CD14-positive monocyte (primary cell): ENCODE measurements around the gene FAM53A. TPM values are rescaled to one million over a fixed set of nuclear protein-coding genes. Genes with fewer than 3 reads are reported as not detected.
A peak's percentile ranks its signal among the peaks of the same experiment; 100 is the strongest.

Experiments
- DNase-seq, 3 donors: peaks; one replicate each; pipeline ENCODE4 v3.0.0-alpha.2; 2011 to 2022
- H2AFZ ChIP-seq: 2 replicates; pipeline ENCODE4 v1.6.0; 2012; ENCODE audit warnings: mild to moderate bottlenecking, low read depth, low read length, inconsistent platforms; ENCODE audit not compliant: insufficient read depth, poor library complexity, severe bottlenecking
- H3K27ac ChIP-seq, 2 donors: 1 replicate in 1 of 2; 2 replicates in 1 of 2; pipeline ENCODE4 v1.5.1; 2012 to 2013; ENCODE audit warnings: low read length in 2 of 2, control low read depth in 1 of 2, inconsistent platforms in 1 of 2, low read depth in 1 of 2, mild to moderate bottlenecking in 1 of 2
- H3K27me3 ChIP-seq, 2 donors: one replicate each; pipeline versions ENCODE4 v1.6.0 to v1.6.1; 2011 to 2013; ENCODE audit warnings: low read length in 2 of 2; ENCODE audit not compliant: control insufficient read depth in 2 of 2, insufficient read depth in 2 of 2
- H3K36me3 ChIP-seq, 2 donors: replicated peaks in 1 of 2; 1 replicate in 1 of 2; 2 replicates in 1 of 2; pipeline versions ENCODE4 v1.5.1 to v1.6.1; 2012 to 2013; ENCODE audit warnings: low read length in 2 of 2, control low read depth in 1 of 2, inconsistent platforms in 1 of 2, mild to moderate bottlenecking in 1 of 2; ENCODE audit not compliant: insufficient read depth in 2 of 2, control insufficient read depth in 1 of 2
- H3K4me1 ChIP-seq, 2 donors: 1 replicate in 1 of 2; 2 replicates in 1 of 2; pipeline versions ENCODE4 v1.5.1 to v1.6.1; 2012 to 2013; ENCODE audit warnings: low read length in 2 of 2, control low read depth in 1 of 2, inconsistent platforms in 1 of 2, mild to moderate bottlenecking in 1 of 2, moderate library complexity in 1 of 2; ENCODE audit not compliant: insufficient read depth in 2 of 2, control insufficient read depth in 1 of 2
- H3K4me2 ChIP-seq: replicated peaks from 2 replicates; pipeline ENCODE3; 2012; ENCODE audit warnings: low read length, moderate library complexity, mild to moderate bottlenecking; ENCODE audit not compliant: poor library complexity, severe bottlenecking; ENCODE audit errors: extremely low read depth
- H3K4me3 ChIP-seq, 3 experiments: fragments of 200-600 bp in 1 of 3; sonication (generic) in 1 of 3; replicated peaks in 1 of 3; 1 replicate in 2 of 3; 2 replicates in 1 of 3; pipeline ENCODE4 v1.5.1; 2011 to 2013; ENCODE audit warnings: low read length in 3 of 3, mild to moderate bottlenecking in 3 of 3, control low read depth in 2 of 3, low read depth in 2 of 3, inconsistent platforms in 1 of 3, moderate library complexity in 1 of 3
- H3K79me2 ChIP-seq: 2 replicates; pipeline ENCODE4 v1.6.0; 2012; ENCODE audit warnings: mild to moderate bottlenecking, control low read depth, inconsistent platforms, low read length, moderate library complexity; ENCODE audit not compliant: insufficient read depth
- H3K9ac ChIP-seq: 2 replicates; pipeline ENCODE4 v1.6.0; 2017; ENCODE audit warnings: low read length, mild to moderate bottlenecking; ENCODE audit not compliant: insufficient read depth, poor library complexity, severe bottlenecking
- H3K9me3 ChIP-seq, 2 donors: replicated peaks in 1 of 2; 1 replicate in 1 of 2; 2 replicates in 1 of 2; pipeline versions ENCODE4 v1.5.1 to v1.6.1; 2012 to 2013; ENCODE audit warnings: low read length in 2 of 2, control low read depth in 1 of 2; ENCODE audit not compliant: control insufficient read depth in 1 of 2, insufficient read depth in 1 of 2
- H4K20me1 ChIP-seq: 2 replicates; pipeline ENCODE4 v1.6.0; 2012; ENCODE audit warnings: mild to moderate bottlenecking, low read length, control low read depth, moderate library complexity; ENCODE audit not compliant: insufficient read depth
- H3K27ac Mint-ChIP-seq, 7 donors: one replicate each; pipeline ENCODE4 v1.8.0; 2020; ENCODE audit warnings: mild to moderate bottlenecking in 7 of 7, mixed read lengths in 7 of 7, moderate library complexity in 6 of 7, inconsistent platforms in 2 of 7
- H3K27me3 Mint-ChIP-seq, 3 donors: one replicate each; pipeline ENCODE4 v1.8.0; 2021 to 2022; ENCODE audit warnings: low read depth in 3 of 3, mild to moderate bottlenecking in 3 of 3, mixed read lengths in 3 of 3, moderate library complexity in 3 of 3, inconsistent platforms in 1 of 3
- H3K36me3 Mint-ChIP-seq, 2 donors: one replicate each; pipeline ENCODE4 v1.8.0; 2020; ENCODE audit warnings: mixed read lengths in 2 of 2, inconsistent platforms in 1 of 2, mild to moderate bottlenecking in 1 of 2
- H3K4me1 Mint-ChIP-seq: one replicate; pipeline ENCODE4 v1.8.0; 2020; ENCODE audit warnings: mild to moderate bottlenecking, mixed read lengths
- H3K4me3 Mint-ChIP-seq, 2 donors: one replicate each; pipeline ENCODE4 v1.8.0; 2020; ENCODE audit warnings: mild to moderate bottlenecking in 2 of 2, mixed read lengths in 2 of 2, moderate library complexity in 1 of 2
- H3K9me3 Mint-ChIP-seq, 7 donors: one replicate each; pipeline ENCODE4 v1.8.0; 2020 to 2022; ENCODE audit warnings: mixed read lengths in 7 of 7, mild to moderate bottlenecking in 6 of 7, moderate library complexity in 6 of 7, inconsistent platforms in 2 of 7
- WGBS: methylation state at CpG from one replicate; pipeline ENCODE4 v1.1.5; 2013; ENCODE audit warnings: missing lambda C conversion rate; ENCODE audit not compliant: insufficient coverage; 5-methylcytosine and 5-hydroxymethylcytosine counted together
- intact Hi-C, 2 donors: fragments of 100-400 bp; cut with micrococcal nuclease; formaldehyde crosslinking; loops; one replicate each; pipeline versions ENCODE4 v1.15.0 to v1.15.1; 2023
- polyA plus RNA-seq, 3 donors: library from polyadenylated mRNA; depleted of rRNA in 1 of 3; unstranded in 2 of 3; stranded (reverse) in 1 of 3; fragments of 300-500 nt in 2 of 3; fragments of >200 nt in 1 of 3; fragmentation: Illumina TruSeq in 2 of 3; gene quantifications; 1 replicate in 2 of 3; 2 replicates in 1 of 3; pipeline ENCODE4 v1.2.3, GENCODE V29; 2012 to 2021
- TF ChIP-seq, protein P1 (sequence below): fragments of 200-600 bp; IDR thresholded peaks from one replicate; pipeline ENCODE4 v1.8.0; 2022; ENCODE audit warnings: antibody characterized with exemption, mild to moderate bottlenecking

FAM53A gene
- polyA plus RNA-seq, 3 donors = 0.40 to 0.82 (median 0.76) TPM

DNA sequence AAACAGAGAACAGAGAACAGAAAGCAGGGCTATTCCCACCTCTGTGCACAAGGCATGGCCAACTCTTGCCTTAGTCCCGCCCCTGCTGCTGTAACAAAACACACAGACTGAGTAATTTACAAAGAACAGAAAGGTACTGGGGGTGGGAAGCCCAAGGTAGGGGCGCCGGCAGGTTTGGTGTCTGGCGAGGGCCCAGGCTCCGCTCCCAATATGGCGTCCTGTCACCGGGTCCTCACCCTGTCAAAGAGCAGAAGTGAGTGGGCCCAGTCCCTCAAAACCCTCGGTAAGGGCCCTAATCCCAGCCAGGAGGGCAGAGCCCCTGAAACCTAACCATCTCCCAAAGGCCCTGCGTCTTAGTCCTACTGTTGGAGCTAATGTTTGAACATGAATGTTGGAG, 71.0 kb downstream of the FAM53A start:
- Histone ChIP-seq H3K27me3 (no peaks in the 10 kb centered on the region), H3K79me2 (no peaks in the 10 kb centered on the region), H2AFZ (no peak overlapping the region), H4K20me1 (no peaks in the 10 kb centered on the region), H3K9ac (no peak overlapping the region), H3K4me3 (no peak overlapping the region), H3K27ac (no peak overlapping the region), H3K9me3 (peaks cover 0 to 7% of the 10 kb centered on the region in 2 donors), H3K4me1 (no peaks in the 10 kb centered on the region), H3K4me2 (no peak overlapping the region), H3K36me3 (no peaks in the 10 kb centered on the region)
- no peak for DNase-seq
- Mint-ChIP-seq H3K4me3 (no peak overlapping the region), H3K9me3 (peaks cover 5 to 9% (median 7%) of the 10 kb centered on the region in 7 donors), H3K4me1 (no peaks in the 10 kb centered on the region), H3K27ac (peak overlapping the region in 1 of 7 donors; percentile 53), H3K27me3 (peaks cover 2 to 4% (median 4%) of the 10 kb centered on the region in 3 donors), H3K36me3 (no peaks in the 10 kb centered on the region)
- WGBS = 100% methylated on average over 5 of the region's 9 CpGs
- intact Hi-C loops = no loop called here
- TF ChIP-seq, protein P1, sequence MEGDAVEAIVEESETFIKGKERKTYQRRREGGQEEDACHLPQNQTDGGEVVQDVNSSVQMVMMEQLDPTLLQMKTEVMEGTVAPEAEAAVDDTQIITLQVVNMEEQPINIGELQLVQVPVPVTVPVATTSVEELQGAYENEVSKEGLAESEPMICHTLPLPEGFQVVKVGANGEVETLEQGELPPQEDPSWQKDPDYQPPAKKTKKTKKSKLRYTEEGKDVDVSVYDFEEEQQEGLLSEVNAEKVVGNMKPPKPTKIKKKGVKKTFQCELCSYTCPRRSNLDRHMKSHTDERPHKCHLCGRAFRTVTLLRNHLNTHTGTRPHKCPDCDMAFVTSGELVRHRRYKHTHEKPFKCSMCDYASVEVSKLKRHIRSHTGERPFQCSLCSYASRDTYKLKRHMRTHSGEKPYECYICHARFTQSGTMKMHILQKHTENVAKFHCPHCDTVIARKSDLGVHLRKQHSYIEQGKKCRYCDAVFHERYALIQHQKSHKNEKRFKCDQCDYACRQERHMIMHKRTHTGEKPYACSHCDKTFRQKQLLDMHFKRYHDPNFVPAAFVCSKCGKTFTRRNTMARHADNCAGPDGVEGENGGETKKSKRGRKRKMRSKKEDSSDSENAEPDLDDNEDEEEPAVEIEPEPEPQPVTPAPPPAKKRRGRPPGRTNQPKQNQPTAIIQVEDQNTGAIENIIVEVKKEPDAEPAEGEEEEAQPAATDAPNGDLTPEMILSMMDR = no peak

DNA sequence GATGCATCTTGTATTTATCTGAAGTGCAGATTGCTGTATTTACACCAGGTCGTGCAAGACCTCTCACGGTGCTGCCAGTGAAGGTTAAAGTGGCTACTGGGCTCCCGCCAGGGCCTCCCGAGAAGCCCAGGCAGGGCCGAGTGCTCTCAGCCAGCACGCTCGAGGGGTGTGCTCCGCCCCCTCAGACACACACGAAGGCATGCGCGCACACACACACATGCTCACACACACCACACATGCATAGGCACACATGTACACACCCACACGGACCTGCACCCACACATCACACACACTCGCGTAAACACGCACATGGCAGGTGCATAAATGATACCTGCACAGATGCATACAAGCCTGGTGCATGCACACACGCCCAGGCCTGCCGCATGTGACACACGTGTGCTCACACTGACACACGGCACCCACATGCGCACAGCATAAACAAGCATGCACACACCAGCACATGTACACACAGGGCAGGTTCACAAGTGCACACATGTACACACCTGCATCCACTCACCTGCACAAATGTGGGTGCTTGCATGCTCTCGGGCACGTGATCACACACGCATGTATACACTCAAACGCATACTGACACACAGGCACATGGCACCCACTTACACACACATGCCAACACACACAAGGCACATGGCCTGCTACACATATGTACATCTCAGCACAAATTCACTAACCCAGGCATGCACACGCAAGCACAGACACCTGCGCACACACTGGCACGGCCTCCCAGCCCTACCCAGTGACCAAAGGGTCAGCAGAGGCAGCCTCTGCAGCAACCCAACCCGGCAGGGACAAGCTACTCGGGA, 71.6 kb downstream of the FAM53A start:
- no peak overlapping the region for H3K4me3 Mint-ChIP-seq
- Histone ChIP-seq H3K4me3 (no peak overlapping the region), H3K4me2 (no peak overlapping the region), H4K20me1 (no peaks in the 10 kb centered on the region), H3K79me2 (no peaks in the 10 kb centered on the region), H3K36me3 (no peaks in the 10 kb centered on the region), H3K9me3 (peaks cover 0 to under 1% of the 10 kb centered on the region in 2 donors), H3K4me1 (no peaks in the 10 kb centered on the region), H3K9ac (no peak overlapping the region), H3K27ac (no peak overlapping the region), H2AFZ (no peak overlapping the region), H3K27me3 (no peaks in the 10 kb centered on the region)
- intact Hi-C loops = no loop called here
- TF ChIP-seq, protein P1 = no peak
- no peaks in the 10 kb centered on the region for H3K36me3 Mint-ChIP-seq
- H3K4me1 Mint-ChIP-seq = no peaks in the 10 kb centered on the region
- H3K9me3 Mint-ChIP-seq = peaks cover under 1 to 4% (median 2%) of the 10 kb centered on the region in 7 donors
- no peak for DNase-seq
- WGBS = 96% methylated on average over 28 of the region's 29 CpGs
- peaks cover 0 to 4% (median 4%) of the 10 kb centered on the region in 3 donors for H3K27me3 Mint-ChIP-seq
- no peak overlapping the region for H3K27ac Mint-ChIP-seq
